Brain pericyte (primary cell): ENCODE data around the gene CNTN4.
"Not testable (repeated sequence)": the region's sequence is repeated elsewhere in the genome, so short reads cannot be mapped to it uniquely, and the experiment has no call there.

ENCODE experiments used
- DNase-seq: peaks from one replicate; pipeline ENCODE4 v3.0.0-alpha.2; 2012; ENCODE audit warnings: low read depth, low spot score

Gene CNTN4

DNA sequence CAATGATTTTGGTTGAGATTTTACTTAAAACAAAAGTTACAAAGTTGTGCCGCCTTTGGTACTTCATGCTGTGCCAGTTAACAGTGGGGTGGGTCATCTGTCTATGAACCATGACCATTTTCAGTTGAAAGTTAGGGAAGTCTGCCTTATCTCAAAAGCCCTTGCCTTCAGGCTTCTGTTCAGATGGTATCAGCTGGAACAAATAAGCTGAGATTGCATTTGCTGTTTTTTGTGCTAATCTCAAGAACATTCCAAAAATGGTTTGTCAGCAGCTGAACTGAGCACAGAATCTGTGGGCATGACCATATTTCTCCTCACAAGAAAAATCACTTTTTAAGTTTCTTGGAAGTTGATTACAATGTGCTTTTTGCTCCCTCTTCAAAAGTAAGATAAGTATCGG is 869.2 kb downstream of the CNTN4 start:
- DNase-seq = no peak

DNA sequence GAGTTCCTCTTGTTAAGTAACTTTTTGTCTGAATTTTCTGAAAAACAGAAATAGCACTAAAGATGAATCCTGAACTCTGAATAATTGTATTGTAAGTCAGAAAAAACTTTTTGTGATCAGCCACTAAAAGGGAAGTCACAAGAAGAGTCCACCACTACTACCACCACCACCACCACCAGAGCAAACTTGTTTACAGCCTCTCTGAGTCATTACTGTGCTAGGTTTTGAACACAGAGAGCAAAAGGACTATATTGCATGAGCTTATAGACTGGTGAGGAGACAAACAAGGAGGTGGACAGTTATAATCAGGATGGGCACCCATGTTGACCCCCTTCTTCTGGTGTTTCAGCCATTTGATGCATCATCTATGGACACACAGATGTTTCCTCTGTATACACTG is 869.8 kb downstream of the CNTN4 start:
- no peak for DNase-seq

DNA sequence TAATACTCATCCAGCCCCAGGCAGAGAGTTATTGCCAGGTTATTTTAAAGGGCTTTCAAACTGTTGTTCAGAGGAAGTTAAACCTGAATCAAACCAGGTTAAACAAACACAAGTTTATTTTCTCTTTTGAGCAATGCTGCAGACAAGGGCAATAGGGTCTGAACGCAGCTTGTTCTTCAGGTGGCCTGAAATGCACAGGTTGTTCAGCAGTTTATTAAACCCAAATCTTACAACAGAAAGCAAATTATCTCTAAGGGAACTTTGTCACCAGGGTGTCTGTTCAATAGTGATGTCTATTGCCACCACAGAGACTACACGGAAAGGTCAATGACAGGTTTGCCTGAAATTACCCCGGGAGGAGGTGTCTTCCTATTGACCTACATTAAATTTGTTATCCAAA is 877.5 kb downstream of the CNTN4 start:
- no peak for DNase-seq

DNA sequence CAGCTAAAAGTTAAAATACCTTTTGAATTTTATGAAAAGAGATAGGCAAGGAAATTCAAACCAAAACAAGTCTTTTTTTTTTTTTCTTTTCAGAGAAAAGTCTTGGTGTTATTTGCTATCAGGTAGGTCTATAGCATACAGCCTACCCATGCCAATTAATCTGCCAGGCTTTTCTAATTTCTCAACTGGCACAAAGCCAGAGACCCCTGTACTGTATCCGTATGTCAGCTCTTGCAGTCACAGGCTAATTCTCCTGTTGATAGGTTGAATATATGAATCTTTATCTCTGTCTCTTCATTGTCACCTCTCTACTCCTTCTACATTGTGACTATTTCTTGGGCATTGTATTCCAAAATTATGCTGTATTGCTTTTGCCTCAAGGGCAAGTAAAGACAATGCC is 878.1 kb downstream of the CNTN4 start:
- DNase-seq = no peak

DNA sequence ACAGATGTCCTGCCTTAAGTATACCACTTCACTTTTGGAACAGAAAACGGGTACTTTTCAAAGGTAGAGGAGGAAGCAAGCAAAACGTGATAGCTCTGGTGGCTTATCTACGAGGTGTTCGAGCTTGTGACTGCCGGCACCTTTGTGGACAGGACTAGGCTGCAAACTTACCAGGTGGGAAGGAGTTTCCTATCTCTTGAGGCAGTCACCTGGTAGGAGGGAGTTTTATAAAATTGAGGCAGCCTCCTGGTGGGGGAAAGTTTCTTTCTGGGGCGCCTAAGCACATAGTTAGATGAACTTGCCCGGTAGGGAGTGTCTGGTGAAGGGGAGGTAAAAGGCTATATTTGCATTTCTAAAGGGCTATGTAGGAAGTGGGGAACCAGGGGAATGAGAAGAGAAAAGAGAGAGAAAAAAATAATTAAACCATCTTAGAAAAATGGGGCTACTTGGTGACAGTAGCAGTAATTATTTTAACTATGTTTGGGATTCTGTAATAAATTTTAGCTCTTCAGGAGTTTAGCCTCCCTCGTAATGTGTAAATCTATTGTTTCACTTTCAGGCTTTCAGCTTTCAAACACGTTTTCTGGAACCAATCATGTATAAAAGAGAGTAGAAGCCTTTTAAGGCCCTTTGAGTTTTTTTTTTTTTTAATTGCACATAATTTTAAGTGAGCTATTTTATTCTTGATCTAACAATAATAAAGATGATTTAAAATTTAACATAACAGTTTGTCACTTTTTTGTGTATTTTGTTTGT is 880.5 kb downstream of the CNTN4 start:
- DNase-seq = no peak

DNA sequence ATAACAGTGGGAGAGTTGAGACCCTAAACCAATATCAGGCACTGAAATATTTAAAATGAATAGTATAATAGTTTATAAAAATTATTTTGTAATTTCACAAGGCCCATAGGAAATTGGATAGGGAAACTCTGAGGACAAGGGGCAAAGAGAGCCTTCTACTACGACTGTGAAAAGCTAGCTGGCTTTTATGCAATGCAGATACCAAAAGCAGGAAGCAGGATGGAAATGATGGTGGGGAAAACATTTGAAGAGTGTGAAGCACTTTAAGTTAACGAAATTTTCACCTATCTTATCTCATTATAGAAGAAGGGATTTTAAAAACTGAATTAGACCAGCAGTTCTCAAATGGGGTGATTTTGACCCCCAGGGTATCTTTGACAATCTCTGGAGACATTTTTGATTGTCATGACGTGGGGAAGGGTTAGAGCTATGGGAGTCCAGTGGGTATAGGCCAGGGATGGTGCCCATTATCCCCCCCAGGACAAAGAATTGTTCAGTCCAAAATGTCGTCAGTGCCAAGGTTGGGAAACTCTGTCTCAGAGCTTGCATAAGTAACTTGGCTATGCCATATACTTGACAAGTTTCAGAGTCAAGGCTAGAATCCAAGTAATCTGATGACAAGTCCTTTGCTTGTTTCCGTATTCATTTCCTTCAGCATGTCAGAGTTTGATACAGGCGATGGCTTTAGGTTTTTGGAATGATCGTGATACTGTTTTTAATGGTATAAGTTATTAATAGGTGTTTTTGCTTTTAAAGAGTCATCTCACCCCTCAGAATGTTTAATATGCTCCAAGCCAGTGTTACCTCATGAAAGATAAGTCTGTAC is 885.6 kb downstream of the CNTN4 start:
- no peak for DNase-seq

DNA sequence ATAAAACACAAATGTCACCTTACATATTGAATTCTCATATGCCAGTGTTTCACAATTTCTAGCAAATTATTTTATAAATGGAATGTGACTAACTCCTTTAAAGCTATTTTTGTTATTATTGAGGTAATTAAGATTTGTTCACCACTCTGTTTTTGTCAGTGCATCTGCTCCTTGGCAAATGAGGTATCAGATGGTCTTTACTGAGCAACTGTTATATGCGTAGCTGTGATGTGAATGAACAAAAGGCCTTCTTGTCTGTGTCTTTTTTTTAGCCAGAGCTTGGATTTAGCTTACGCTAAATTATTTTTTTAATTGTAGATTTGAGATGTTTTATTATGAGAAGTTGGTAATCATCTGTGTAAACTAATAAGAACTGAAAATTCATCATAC is 886.2 kb downstream of the CNTN4 start:
- no peak for DNase-seq

DNA sequence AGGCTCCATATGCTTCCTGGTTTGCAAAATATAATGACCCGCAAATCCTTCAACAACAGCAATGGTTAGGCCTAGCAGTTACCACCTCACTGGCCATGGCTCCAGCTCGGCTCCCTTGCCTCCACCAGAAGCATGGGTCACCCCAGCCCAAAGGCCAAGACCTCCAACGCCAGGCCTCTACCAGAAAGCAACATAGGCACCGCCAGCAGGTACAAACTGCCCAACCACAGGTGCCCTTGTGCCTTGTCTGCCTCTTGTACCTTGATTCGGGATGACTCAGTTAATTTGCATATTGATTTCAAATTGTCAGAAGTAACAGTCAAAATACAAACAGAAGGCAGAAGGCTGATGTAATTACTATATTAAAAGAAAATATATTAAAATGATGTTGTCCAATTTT is 886.8 kb downstream of the CNTN4 start:
- DNase-seq = no peak

DNA sequence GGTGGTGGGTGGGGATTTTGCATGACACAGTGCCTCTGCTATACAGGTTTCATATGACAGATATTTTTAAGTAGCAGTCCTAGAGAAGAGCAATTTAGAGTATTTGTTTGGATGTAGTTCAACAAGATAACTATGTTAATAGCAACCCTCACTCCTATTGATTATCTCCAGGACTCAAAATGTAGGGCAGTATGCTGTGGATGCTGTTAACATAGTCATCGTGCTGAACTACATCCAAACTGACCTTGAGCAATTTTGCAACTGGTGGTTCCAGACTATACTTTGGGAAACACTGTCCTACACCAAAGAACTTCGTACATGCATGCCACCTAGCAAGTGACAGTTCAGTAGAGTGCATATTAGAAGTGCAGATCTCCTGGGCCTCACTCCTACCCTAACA is 893.9 kb downstream of the CNTN4 start:
- no peak for DNase-seq

DNA sequence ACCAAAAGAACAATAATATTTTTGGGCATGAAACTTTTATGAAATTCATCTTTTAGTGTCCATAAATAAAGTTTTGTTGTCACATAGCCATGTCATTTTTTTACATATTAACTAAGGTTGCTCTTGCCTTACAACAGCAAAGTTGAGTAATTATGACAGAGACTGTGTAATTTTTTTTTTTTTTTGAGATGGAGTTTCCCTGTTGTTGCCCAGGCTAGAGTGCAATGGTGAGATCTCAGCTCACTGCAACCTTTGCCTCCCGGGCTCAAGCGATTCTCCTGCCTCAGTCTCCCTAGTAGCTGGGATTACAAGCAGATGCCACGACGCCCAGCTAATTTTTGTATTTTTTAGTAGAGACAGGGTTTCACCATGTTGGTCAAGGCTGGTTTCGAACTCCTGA is 894.5 kb downstream of the CNTN4 start:
- not testable (repeated sequence) for DNase-seq

DNA sequence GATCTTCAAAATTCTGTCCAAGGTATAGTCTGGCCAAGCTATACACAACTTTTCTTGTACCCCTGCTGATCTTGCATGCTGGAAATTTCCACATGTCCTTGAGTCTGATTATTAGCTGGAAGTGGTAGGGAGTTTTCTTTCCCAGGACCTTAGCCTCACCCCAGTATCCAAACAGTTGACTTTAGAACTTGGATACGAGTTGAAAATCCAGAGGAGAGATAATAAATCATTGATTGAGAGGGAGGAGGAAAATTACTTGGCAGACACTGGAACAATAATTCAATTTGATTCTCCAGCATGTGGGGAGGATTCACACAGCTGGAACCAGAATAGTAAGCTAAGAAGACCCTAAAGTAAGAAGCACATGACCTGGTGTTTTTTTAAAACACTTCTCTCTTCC is 895.1 kb downstream of the CNTN4 start:
- DNase-seq = no peak

DNA sequence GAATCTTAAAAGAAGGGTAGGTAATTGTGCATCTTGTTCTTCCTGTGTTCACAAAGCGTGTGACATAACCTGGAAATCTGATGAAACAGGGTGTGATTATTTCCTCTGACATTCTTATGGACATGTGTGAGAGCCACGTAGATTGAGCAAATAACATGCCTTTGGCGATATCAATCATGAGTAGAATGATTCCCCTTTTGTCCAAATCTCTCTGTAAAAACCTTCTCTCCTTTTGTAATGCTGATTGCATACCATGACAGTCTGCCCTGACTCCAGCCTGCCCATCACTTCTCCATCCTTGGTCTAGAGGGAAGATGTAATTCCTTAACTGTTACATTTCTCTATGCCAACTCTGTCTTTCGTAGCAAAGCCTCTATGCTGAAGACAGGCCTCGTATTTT is 896.5 kb downstream of the CNTN4 start:
- DNase-seq = no peak

DNA sequence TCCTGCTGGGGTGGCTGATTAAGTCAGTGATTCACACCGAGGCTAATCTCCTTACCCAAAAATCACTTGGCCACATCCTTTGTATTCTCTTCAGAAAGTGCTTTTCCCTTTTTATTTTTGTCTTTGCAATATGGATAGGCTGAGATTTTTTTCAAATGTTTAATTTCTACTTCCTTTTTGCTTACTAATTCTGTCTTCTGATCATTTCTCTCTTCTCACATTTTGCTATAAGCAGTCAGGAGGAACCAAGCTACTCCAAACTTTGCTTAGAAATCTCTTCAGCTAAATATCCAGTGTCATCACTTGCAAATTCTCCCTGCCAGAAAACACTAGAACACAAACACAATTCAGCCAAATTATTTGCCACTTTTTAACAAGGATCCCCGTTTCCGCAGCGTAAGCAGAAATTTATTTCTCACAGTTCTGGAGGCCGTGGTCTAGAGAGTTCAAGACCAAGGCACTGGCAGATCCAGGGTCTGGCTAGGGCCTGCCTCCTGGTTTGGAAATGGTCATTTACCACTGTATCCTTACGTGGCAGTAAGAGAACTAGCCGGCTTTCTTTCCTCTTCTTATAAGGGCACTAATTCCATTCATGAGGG is 906.6 kb downstream of the CNTN4 start:
- DNase-seq = no peak

DNA sequence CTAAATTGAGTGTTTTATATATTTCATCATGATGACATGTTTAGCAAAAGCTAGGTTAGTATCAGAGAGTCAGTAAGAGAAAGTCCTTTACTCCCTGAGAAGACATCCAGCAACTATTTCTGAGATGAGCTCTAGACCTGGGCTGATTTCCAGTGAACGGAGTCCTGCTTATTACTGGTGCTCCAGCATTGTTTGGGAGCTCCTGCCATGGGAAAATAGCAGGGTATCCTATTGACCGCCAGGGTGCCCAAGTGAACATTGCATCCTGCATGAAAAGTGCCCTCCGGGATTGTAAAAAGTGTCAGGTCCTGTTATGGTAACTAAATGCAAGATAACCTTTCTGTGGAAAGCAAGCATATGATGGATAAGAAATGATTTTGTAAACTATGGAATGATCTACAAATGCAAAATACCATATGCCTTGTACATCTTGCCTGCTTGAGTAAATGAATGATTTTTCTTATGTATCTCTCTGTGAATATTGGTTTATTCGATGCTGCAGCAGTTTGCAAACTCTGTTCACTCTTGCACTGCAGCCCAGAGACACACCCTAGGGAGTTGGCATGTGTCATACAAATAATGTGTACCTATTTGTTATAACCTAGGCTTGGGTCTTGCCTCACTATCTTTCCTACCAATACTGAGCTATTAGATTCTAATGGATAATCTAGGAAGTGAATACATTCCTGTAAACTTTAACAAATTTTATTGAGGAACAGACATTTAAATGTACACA is 914.8 kb downstream of the CNTN4 start:
- no peak for DNase-seq

DNA sequence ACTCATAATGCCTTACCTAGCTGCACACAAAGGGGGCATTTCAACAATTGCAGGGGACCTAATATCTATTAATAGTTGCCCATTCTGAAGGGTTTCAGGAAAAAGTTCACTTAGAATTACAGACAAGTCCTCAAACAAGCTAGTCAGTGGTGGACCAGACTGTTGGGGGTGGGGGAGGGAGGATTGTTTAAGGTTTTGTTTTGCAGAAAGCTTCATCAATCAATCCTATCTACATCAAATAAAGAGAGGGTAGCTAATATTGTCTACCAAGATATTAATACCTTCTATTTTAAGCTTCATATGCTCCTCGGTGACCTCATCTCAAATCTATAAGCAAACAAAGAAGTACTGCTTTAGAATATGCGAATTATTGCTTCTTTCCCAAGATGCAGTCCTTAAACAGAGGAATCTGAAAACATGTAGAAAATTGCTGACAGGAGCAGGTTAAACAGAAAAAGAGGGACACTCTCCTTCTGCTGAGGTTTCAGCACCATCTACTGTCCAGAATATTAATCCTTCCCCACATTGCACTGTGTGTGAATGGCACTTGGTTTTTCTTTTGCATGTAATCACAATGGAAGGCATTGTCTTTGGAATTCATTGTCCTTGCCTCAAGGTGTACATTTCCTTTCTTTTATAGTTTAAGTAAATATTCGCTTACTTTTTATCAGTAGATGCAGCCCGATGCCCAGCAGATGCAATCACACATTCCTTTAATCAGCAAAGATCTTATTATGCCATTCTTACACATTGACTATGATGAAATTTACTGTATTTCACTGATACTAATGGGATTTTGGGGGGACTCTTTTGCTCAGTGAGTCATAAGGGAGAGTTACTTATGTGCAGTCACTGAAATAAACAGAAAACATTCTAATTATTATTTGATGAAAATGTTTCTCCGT is 916.8 kb downstream of the CNTN4 start:
- DNase-seq = no peak

DNA sequence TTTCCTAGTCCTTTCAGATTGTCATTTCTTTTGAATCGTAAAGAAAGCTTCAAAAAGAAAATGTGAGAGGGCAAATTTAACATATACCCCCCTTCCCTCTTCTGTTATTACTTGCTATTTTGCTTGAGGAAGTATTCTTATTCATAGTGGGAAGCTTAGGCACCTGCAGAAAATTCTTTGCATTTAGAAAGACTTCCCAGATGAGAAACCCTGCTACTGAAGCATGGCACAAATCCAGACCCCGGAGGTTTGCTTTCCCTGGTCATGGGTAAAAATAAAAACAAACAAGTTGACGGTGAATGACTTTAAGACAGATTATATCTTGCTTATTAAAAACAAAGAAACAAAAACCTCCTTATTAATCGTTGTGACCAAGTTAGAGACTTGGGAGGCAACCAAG is 917.6 kb downstream of the CNTN4 start:
- DNase-seq = no peak

DNA sequence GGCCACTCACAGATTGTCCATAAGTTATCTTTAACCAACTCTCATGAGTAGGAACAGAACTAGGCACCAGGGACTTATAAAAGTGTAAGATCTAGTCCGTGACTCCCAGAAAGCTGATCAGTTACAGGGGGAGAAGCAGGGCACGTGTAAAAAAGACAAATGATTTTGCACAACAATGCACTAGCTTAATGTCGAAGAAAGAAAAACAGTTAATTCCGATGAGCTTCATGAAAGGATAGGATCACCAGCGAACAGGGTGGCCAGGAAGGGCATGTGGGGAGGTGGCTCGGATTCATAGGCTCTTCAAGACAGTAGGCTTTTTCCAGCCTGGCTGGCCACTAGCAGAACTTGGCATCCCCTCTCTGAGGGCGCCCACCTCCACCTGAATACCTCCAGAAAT is 921.5 kb downstream of the CNTN4 start:
- DNase-seq = no peak

DNA sequence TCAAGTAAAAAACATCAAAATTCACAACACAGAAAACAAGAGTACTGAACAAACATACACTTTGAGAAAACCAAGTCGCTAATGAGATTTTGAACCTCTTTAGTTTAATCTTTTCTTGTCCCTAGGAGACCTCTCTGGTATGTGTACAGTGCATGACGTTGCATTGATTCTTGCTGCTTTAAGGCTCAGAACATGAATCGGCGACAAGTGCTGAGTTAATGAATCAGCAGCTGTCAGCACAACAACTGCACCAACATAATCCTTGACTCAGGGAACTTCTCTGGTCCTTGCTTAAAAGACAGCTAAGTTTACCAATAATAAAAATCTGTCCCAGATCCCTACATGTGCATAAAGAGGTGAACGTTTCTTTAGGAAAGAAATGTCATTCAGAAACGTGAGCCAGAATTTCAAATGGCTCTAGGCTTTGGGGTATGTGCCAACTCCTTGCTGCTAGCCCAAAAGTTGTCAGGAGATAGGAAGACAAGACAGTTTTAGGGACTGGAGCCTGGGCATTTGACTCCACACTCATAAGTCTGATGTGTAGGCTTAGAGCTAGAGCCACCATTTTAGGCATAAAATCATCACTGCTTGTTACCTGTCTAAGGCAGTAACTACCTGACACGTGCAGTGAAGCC is 924.6 kb downstream of the CNTN4 start:
- DNase-seq = no peak

DNA sequence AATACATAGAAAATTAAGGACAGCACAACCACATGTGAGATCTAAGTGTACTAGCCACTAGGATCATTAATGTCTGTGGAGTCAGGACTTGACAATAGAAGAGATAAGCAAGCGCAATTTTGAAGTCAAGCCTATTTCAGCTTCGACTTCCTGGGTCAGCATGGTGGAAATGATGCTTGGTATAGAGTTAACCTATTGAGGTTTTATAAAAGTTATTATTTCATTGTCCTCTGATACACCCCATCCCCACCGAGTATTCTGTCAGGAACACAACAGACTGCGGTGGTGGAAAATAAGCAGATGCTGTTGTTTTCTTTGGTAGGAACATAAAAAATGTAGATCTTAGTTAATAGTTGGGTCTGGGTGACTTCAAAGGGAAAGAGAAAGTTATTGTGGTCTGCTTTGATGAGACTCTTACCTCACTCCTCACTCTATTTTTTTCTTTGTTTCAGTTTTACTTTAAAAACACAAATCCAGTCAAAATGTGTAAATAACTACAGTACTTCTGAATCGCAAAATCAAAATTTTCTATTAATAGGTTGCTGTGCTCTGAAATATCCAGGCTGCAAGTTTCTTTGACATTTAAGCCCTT is 929.4 kb downstream of the CNTN4 start:
- no peak for DNase-seq

DNA sequence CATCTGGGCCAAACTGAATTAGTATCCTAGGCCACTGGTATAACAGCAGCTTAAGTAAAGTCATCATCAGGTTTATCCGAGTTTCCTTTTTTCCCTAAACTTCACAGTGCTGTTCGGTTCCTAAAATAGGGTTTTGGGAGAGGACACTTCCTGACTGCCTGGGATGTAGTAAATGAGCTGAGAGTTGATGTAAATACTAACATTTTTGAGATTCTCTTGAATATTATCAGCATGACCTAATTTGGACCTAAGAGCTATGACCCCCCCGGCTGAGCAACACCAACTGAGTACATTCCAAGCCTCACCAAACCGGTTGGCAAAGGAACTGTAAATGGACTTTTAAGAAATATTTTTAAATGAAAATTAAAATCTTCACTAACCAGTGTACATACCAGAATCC is 932.7 kb downstream of the CNTN4 start:
- no peak for DNase-seq
